GM19468 (cell line): ENCODE results near the gene DCTN1.
A peak's percentile ranks its signal among the peaks of the same experiment; 100 is the strongest.
"Not testable (repeated sequence)": the region's sequence is repeated elsewhere in the genome, so short reads cannot be mapped to it uniquely, and the experiment has no call there.

Source experiments
- ATAC-seq: cut with Tn5 transposase; IDR thresholded peaks from one replicate; pipeline ENCODE4 v1.9.1; 2021; ENCODE audit warnings: mild to moderate bottlenecking, moderate library complexity, moderate number of reproducible peaks; ENCODE audit not compliant: unreplicated experiment; ENCODE audit errors: extremely low read depth

Gene DCTN1

GRCh38 chr2:74379851-74380789, at the start of gene DCTN1:
DCTN1 (minus strand) TSS chr2:74380311; CDS start chr2:74380037, 274 bp downstream.
- no peak for ATAC-seq

- ATAC-seq = no peak
These were observed 48.6 kb upstream of the DCTN1 start for GRCh38 chr2:74428675-74429074.

GRCh38 chr2:74427551-74427950, 47.4 kb upstream of the DCTN1 start:
- ATAC-seq = no peak

- ATAC-seq = no peak
These were observed 46.2 kb upstream of the DCTN1 start for GRCh38 chr2:74426181-74426758.

- no peak for ATAC-seq
These were observed 45.4 kb upstream of the DCTN1 start for GRCh38 chr2:74425523-74425922.

GRCh38 chr2:74424995-74425406, 44.9 kb upstream of the DCTN1 start:
- no peak for ATAC-seq

GRCh38 chr2:74424139-74424992, 44.3 kb upstream of the DCTN1 start:
- ATAC-seq = no peak

GRCh38 chr2:74423231-74424095, 43.4 kb upstream of the DCTN1 start:
- ATAC-seq = no peak

- ATAC-seq = peak; percentile 89
These were observed 41.2 kb upstream of the DCTN1 start, which contains the start of the genes C2orf81 and WDR54 for GRCh38 chr2:74421221-74421870. C2orf81 (minus strand) TSS chr2:74421619; CDS start chr2:74421560, 59 bp downstream. WDR54 (plus strand) TSS chr2:74421730; CDS start chr2:74422154, 424 bp downstream.

GRCh38 chr2:74420443-74421103, 40.5 kb upstream of the DCTN1 start:
- ATAC-seq = not testable (repeated sequence)

- ATAC-seq = no peak
These were observed 39.9 kb upstream of the DCTN1 start for GRCh38 chr2:74420006-74420405.

GRCh38 chr2:74419345-74419744, 39.2 kb upstream of the DCTN1 start:
- ATAC-seq = no peak

GRCh38 chr2:74418312-74418711, 38.2 kb upstream of the DCTN1 start:
- no peak for ATAC-seq

- no peak for ATAC-seq
These were observed 37.7 kb upstream of the DCTN1 start for GRCh38 chr2:74417763-74418162.

GRCh38 chr2:74417197-74417596, 37.1 kb upstream of the DCTN1 start:
- no peak for ATAC-seq

GRCh38 chr2:74416778-74417177, 36.7 kb upstream of the DCTN1 start:
- ATAC-seq = no peak

GRCh38 chr2:74415762-74416395, 35.8 kb upstream of the DCTN1 start:
- ATAC-seq = no peak
